Measurements from ENCODE around the gene ERC1. TPM values are rescaled to one million over a fixed set of nuclear protein-coding genes. Genes with fewer than 3 reads are reported as not detected.

Gene ERC1
- total RNA-seq, 2 experiments from 2014 or later: 40.1 to 49.6 TPM

DNA sequence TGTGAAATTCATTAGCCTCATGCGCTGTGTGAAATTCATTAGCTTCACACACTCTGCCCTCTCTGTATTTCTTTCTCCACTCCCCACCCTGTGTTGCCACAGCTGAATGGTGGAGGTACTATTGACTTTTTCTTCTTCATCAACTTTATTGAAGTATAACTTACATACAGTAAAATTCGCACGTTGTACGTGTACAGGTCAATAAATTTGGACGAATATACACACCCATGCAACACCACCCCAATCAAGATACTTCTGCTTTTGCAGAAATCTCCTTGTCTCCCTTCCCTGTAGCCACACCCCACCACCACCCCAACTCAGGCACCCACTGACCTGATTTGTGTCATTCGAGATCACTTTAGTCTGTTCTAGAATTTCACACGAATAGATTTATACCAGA is 551.6 kb downstream of the ERC1 start:
- ATAC-seq (ENCODE audit: poor library complexity) (no peak), DNase-seq (no peak)
- Mint-ChIP-seq H3K27ac (no peak overlapping the region), H3K27me3 (peaks cover 53% of the 10 kb centered on the region), H3K9me3 (no peaks in the 10 kb centered on the region), H3K36me3 (ENCODE audit: low read depth) (no peaks in the 10 kb centered on the region), H3K4me1 (ENCODE audit: low read depth) (no peaks in the 10 kb centered on the region), H3K4me3 (no peak overlapping the region)
- H3K9me3 ChIP-seq (ENCODE audit: control insufficient read depth in 1 of 2, insufficient read depth in 1 of 2, low read length in 2 of 2): no peaks in the 10 kb centered on the region
- CTCF ChIA-PET: interaction anchor here (0.5 kb wide), 1 partner anchor 9 kb away, joined by 4 read pairs; no protein-coding TSS in a partner anchor
- intact Hi-C loops (cut with DNase I, micrococcal nuclease): no loop called here
- H3K4me1 ChIP-seq (ENCODE audit: insufficient read depth, low read length): no peaks in the 10 kb centered on the region
- H3K27me3 ChIP-seq (ENCODE audit: control insufficient read depth in 1 of 2, insufficient read depth in 2 of 2, low read length in 2 of 2): peaks cover 21 to 27% of the 10 kb centered on the region in 2 experiments
- no peaks in the 10 kb centered on the region for H3K36me3 ChIP-seq (ENCODE audit: insufficient read depth, low read length)
- H3K4me3 ChIP-seq (ENCODE audit: low read length): no peak overlapping the region
- no peak overlapping the region for H3K27ac ChIP-seq (ENCODE audit: low read depth in 1 of 2, low read length in 2 of 2)
- POLR2A ChIA-PET: no interaction called here
- TF ChIP-seq, protein P1, sequence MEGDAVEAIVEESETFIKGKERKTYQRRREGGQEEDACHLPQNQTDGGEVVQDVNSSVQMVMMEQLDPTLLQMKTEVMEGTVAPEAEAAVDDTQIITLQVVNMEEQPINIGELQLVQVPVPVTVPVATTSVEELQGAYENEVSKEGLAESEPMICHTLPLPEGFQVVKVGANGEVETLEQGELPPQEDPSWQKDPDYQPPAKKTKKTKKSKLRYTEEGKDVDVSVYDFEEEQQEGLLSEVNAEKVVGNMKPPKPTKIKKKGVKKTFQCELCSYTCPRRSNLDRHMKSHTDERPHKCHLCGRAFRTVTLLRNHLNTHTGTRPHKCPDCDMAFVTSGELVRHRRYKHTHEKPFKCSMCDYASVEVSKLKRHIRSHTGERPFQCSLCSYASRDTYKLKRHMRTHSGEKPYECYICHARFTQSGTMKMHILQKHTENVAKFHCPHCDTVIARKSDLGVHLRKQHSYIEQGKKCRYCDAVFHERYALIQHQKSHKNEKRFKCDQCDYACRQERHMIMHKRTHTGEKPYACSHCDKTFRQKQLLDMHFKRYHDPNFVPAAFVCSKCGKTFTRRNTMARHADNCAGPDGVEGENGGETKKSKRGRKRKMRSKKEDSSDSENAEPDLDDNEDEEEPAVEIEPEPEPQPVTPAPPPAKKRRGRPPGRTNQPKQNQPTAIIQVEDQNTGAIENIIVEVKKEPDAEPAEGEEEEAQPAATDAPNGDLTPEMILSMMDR (IDR thresholded peaks at IDR 0.05): no peak

DNA sequence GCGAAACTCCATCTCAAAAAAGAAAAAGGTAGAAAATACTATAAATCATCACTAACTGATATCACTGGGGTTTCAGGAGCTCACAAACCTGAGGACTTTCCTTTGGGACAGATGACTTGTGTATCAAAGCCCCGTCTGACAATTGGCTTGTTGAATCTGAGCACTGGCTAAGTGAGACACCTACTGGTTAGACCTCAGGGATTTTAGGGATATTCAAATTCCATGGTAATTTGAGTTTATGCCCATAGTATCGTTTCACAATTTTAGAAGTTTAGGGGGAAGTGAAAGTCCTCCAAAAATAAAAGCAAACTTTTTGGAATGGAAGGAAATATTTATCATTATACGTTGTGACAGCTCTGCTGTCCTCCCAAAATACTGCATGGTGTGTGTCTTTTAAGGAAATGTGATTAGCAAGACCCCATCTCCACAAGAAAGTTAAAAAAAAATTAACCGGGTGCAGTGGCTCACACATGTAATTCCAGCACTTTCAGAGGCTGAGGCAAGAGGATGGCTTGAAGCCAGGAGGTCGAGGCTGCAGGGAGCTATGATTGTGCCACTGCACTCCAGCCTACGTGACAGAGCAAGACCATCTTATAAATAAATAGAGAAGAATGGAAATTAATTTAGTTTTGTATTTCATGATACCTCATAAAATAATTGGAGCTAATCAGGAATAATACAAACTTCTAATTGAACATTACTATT is 554.1 kb downstream of the ERC1 start:
- Histone ChIP-seq H3K27me3 (ENCODE audit: control insufficient read depth in 1 of 2, insufficient read depth in 2 of 2, low read length in 2 of 2) (peaks cover 6 to 8% of the 10 kb centered on the region in 2 experiments), H3K9me3 (ENCODE audit: control insufficient read depth in 1 of 2, insufficient read depth in 1 of 2, low read length in 2 of 2) (no peaks in the 10 kb centered on the region), H3K4me3 (ENCODE audit: low read length) (no peak overlapping the region), H3K36me3 (ENCODE audit: insufficient read depth, low read length) (no peaks in the 10 kb centered on the region), H3K4me1 (ENCODE audit: insufficient read depth, low read length) (no peaks in the 10 kb centered on the region), H3K27ac (ENCODE audit: low read depth in 1 of 2, low read length in 2 of 2) (no peak overlapping the region)
- TF ChIP-seq, protein P1 (IDR thresholded peaks at IDR 0.05): no peak
- POLR2A ChIA-PET: no interaction called here
- H3K27me3 Mint-ChIP-seq: peaks cover 36% of the 10 kb centered on the region
- peak in 2 of 14 experiments; percentile 27 to 33 for DNase-seq
- no peak overlapping the region for H3K4me3 Mint-ChIP-seq
- CTCF ChIA-PET: no interaction called here
- H3K36me3 Mint-ChIP-seq (ENCODE audit: low read depth): no peaks in the 10 kb centered on the region
- intact Hi-C loops (cut with DNase I, micrococcal nuclease): no loop called here
- ATAC-seq (ENCODE audit: poor library complexity): no peak
- H3K27ac Mint-ChIP-seq: no peak overlapping the region
- H3K4me1 Mint-ChIP-seq (ENCODE audit: low read depth): no peaks in the 10 kb centered on the region
- no peaks in the 10 kb centered on the region for H3K9me3 Mint-ChIP-seq

Other genes with a start within 250 kb of the ERC1 start
- gene WNK1, start 238.6 kb upstream of the ERC1 start, total RNA-seq: 100 to 1,000 TPM; 193 to 198 TPM
- 1 to 10 TPM; 7.0 to 8.1 TPM for gene RAD52, start 41.5 kb upstream of the ERC1 start, total RNA-seq